Occipital lobe (tissue), 2 donors: ENCODE measurements around the gene ASPN. TPM values are rescaled to one million over a fixed set of nuclear protein-coding genes. Genes with fewer than 3 reads are reported as not detected.

Experiments used
- DNase-seq: peaks from one replicate; lab custom pipeline; 2025; lab: John Stamatoyannopoulos, UW
- total RNA-seq: library from RNA; depleted of rRNA; stranded (reverse); fragments of >200 nt; gene quantifications from one replicate; pipeline ENCODE4 v1.2.3, GENCODE V29; 2014

ASPN gene
- total RNA-seq, 1 donor from 2014 or later: 7.8 TPM

GRCh38 chr9:92476962-92477361 is 5.3 kb downstream of the ASPN start:
- DNase-seq: no peak

DNA sequence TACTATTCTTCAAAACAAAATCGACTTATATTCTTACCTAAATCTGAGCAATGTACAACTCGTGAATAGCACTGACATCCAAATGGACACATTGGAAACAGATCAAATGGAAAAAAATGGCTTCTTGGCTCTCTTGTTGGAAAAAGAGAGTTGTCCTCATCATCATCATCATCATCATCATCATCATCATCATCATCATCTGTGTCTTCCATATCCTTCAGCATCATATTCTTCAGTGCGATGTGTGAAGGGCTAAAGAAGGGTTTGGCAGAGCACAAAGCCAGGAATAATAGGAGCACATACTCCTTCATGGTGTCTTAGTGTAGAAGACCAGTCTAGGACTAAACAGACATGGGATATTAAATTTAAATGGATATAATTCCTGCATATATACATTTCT is 7.7 kb downstream of the ASPN start:
- no peak for DNase-seq

DNA sequence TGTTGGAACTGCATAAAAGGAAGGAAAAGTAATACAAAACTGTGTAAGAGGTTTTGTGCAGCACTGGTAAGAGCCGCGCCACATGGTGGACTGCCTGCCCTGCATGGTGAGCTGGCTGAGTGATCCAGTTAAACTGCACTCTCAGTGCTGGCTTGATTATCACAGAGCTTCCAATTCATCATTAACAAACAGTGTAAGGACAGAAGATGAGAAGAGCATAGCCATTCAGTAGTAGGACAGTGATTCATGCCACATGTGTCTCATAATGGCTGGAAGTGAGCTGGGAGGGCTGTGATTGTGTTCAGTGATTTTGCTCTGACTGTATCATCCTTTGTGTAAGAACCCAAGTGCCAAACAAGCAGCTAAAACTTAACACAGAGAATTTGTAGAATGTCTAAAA is 14.1 kb downstream of the ASPN start:
- peak; percentile 16 for DNase-seq

DNA sequence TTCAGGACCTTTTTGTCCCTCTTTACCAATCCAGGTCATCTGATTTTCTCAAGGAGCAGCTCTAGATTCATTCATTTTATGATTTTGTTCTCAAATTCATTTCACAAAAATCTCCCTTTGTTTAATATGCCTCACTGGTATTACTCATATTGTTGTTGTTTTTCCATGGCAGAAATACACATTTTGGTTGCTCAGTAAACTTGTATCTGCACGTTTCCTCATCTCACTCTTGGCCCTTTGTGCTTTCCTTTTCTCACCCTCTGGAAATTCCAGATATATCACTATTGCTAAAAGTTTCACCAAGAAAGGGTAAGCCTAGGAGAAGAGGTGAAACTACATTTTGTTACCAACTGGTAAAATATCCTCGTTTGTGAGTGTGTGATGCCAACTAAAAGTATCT is 14.8 kb downstream of the ASPN start:
- DNase-seq: no peak

- no peak for DNase-seq
Measured at GRCh38 chr9:92467041-92467440, 15.3 kb downstream of the ASPN start.

- DNase-seq: no peak
Measured at GRCh38 chr9:92463984-92464383, 18.3 kb downstream of the ASPN start.

- no peak for DNase-seq
Measured at GRCh38 chr9:92463387-92463786, 18.9 kb downstream of the ASPN start.

GRCh38 chr9:92457576-92457975 is 24.7 kb downstream of the ASPN start:
- DNase-seq: no peak

GRCh38 chr9:92455217-92455616 is 27.1 kb downstream of the ASPN start:
- DNase-seq: no peak

GRCh38 chr9:92446536-92446935 is 35.8 kb downstream of the ASPN start:
- DNase-seq: no peak

DNA sequence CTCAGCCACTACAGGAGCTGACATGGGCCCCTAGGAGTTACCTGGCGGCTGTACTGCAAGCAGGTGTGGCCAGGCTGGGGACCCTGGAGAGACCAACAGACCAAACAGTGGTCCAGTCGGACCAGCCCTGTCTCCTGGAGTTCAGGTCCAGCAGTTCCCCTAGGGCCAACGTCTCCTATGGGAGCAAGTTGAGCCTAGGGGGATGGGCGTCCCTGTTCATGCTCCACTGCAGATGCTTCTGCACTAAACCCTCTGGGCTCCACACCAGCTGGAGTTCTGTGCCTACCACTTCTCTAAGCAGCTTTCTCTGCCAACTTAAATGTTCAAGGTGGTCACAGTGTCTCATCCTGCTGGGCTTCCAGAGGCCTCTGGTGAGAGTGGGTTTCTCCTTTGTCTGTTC is 37.5 kb downstream of the ASPN start:
- DNase-seq: no peak

DNA sequence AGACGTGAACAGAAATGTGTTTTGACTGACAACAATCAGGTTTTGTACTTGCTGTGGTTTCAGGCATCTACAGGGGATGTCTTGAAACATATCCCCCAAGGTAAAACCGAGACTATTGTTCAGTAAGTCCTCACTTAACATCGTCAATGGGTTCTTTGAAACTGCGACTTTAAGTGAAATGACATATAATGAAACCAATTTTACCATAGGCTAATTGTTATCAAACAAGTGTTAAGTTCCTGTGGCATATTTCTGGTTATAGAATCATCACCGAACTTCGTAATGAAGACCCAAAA is 41.6 kb downstream of the ASPN start:
- no peak for DNase-seq

GRCh38 chr9:92439921-92440750 is 42.2 kb downstream of the ASPN start:
- DNase-seq: no peak

- no peak for DNase-seq
Measured at GRCh38 chr9:92438900-92439526, 43.3 kb downstream of the ASPN start.

DNA sequence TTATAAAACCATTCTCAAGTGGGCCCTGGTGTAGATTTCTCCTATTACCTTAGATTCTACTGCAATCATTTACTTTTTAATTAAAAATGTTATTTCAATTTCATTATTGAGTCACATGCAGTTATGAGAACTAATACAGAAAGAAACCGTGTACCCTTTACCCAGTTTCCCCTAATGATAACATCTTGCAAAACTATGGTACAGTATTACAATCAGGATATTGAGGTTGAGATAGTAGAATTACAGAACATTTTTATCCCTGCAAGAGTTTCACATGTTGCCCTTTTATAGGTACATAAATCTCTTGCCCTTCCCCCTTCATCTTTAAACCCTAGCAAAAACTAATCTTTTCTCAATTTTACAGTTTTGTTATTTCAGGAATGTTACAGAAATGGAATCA is 47.0 kb downstream of the ASPN start:
- DNase-seq: no peak

GRCh38 chr9:92432972-92433548 is 49.2 kb downstream of the ASPN start:
- no peak for DNase-seq

DNA sequence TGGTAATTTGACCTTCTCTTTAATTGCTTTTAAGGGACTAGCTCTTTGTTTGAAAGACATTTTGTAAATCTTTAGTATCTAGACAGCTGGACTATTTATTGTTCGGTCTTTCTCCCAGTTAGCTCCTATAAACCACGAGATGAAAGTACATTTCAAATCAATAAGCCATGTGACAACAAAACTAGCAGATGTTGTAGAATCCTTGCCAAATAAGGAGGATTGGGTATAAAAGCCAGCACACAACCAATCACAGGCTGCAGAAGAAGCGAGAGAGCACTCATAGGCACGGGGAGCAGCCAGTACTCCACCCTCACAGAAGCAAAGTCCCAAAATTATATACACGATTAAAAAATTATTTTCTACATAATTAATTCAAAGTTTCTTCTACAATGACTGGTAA is 50.0 kb downstream of the ASPN start:
- DNase-seq: peak; percentile 3

- no peak for DNase-seq
Measured at GRCh38 chr9:92429836-92430235, 52.5 kb downstream of the ASPN start.

DNA sequence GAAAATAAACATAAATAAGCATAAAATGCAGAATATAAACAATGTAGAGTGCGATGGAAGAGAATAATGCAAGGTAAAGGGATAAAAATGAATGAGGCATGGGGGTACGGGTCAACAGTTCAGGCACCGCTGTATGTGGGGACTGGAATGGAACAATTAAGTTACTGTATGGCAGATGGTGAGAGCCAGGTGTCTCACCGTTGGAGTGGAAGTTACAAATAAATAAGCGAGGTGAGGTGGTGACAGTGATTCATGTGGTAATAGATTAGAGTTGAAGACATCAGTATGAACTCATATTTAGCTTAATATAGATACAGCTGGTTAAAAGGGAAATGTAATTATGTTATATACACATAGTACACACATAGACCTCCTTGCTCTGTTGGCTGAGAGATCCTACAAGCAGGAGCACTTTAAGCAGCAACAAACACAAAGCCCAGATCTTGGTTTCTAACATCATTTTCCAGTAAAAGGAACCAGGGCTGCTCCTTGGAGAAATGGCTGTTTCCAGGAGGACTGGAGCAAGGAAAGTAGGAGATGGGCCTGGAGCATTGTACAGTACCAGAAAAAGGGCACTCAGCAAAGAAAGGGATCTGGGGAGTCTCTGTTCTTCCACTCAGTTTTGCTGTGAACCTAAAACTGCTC is 55.7 kb downstream of the ASPN start:
- DNase-seq: no peak

DNA sequence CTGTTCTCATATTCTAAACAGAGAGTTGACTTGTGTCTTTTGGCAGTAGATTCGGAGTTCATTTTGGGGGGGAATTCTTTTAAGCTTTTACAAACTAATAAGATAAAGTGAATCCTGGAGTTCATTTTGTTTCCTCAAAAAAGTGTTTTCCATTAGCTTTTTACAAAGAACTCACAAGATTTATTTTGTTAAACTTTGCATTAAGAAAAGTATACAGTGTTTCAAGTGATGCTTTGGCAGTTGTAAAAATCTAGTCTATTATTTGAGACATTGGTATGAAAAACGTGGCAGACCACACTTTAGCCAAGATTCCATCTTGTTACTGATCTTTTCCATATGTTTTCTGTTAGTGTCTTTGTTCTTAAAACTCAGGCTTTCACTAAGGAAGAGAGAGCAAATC is 56.8 kb downstream of the ASPN start:
- no peak for DNase-seq

DNA sequence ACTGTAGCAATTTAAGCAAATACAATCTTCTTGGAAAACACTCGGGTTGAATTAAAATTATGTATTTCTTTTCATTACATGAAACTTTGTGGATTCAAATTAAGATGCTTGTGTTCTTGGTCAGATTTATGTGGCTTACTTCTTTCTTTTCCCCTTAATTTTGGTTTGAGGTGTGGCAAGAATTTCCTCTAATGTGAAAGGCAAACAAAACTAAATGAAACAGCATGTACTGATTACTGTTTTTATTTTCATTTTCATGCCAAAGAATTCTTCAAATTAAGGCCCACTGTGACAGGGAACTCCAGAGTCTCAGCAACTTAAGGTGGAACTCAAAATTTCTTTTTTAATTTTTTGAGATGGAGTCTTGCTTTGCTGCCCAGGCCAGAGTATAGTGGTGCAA is 58.0 kb downstream of the ASPN start, which contains the start of gene OMD:
TSS of gene OMD (minus strand) at position 132 of the 400 bp plus-strand sequence. CDS start 6,913 bp downstream, outside the sequence.
- DNase-seq: no peak

- DNase-seq: no peak
Measured at GRCh38 chr9:92423612-92424011, 58.7 kb downstream of the ASPN start.
